IMR-90 (cell line): Measurements from ENCODE around the gene BHLHA15. TPM values are rescaled to one million over a fixed set of nuclear protein-coding genes. Genes with fewer than 3 reads are reported as not detected.
A peak's percentile ranks its signal among the peaks of the same experiment; 100 is the strongest.

Source experiments
- ATAC-seq: fragments of 200-7000 bp; cut with Tn5 transposase; 2 replicates; pipeline ENCODE4 v1.9.1; 2020; ENCODE audit warnings: low read depth, mild to moderate bottlenecking, moderate library complexity
- BruUV-seq: library from RNA; stranded (reverse); fragments of 400-500 nt; replicated peaks from 2 replicates; lab custom pipeline; 2021; lab: Mats Ljungman, UMichigan
- CTCF ChIA-PET: fragments of 300-600 bp; formaldehyde crosslinking; extraction: SDS; loops from one replicate; lab custom pipeline; 2021; ENCODE audit warnings: antibody characterized with exemption; lab: Yijun Ruan, JAX
- POLR2A ChIA-PET: fragments of 300-600 bp; sonication (Branson Sonifier 250); formaldehyde crosslinking; loops from one replicate; lab custom pipeline; 2022; ENCODE audit warnings: antibody characterized with exemption; ENCODE audit not compliant: unreplicated experiment; lab: Charles Lee
- DNase-seq: peaks from one replicate; pipeline ENCODE4 v3.0.0; 2013
- H2AFZ ChIP-seq: replicated peaks from 2 replicates; pipeline ENCODE3; 2013; ENCODE audit warnings: low read length, mild to moderate bottlenecking; ENCODE audit not compliant: poor library complexity
- H2AK5ac ChIP-seq: 2 replicates; pipeline ENCODE4 v1.6.1; 2013; ENCODE audit warnings: low read depth, low read length, inconsistent platforms
- H2AK9ac ChIP-seq: replicated peaks from 2 replicates; pipeline ENCODE3; 2013; ENCODE audit warnings: mild to moderate bottlenecking, low read depth, low read length, moderate library complexity; ENCODE audit not compliant: poor library complexity
- H2BK120ac ChIP-seq: 2 replicates; pipeline ENCODE4 v1.6.1; 2013; ENCODE audit warnings: low read depth, low read length, inconsistent platforms
- H2BK15ac ChIP-seq: 3 replicates; pipeline ENCODE4 v1.6.1; 2013; ENCODE audit warnings: low read depth, low read length, inconsistent platforms
- H2BK20ac ChIP-seq: 2 replicates; pipeline ENCODE4 v1.6.1; 2013; ENCODE audit warnings: low read depth, mild to moderate bottlenecking, inconsistent platforms, low read length, moderate library complexity
- H2BK5ac ChIP-seq: 2 replicates; pipeline ENCODE4 v1.6.1; 2013; ENCODE audit warnings: mild to moderate bottlenecking, low read depth, low read length, inconsistent platforms; ENCODE audit not compliant: poor library complexity, severe bottlenecking
- H3K14ac ChIP-seq: replicated peaks from 2 replicates; pipeline ENCODE4 v1.6.1; 2013; ENCODE audit warnings: low read depth, low read length, inconsistent platforms
- H3K18ac ChIP-seq: 2 replicates; pipeline ENCODE4 v1.6.1; 2013; ENCODE audit warnings: low read depth, low read length, control low read depth
- H3K23ac ChIP-seq: 2 replicates; pipeline ENCODE4 v1.6.1; 2013; ENCODE audit warnings: low read depth, low read length, inconsistent platforms
- H3K27ac ChIP-seq: 2 replicates; pipeline ENCODE4 v1.5.1; 2013; ENCODE audit warnings: mild to moderate bottlenecking, control low read depth, low read length; ENCODE audit not compliant: insufficient read depth
- H3K27me3 ChIP-seq: 2 replicates; pipeline ENCODE4 v1.6.1; 2013; ENCODE audit warnings: low read length; ENCODE audit not compliant: control insufficient read depth, insufficient read depth
- H3K36me3 ChIP-seq: 2 replicates; pipeline ENCODE4 v1.6.1; 2013; ENCODE audit warnings: low read length, mixed read lengths; ENCODE audit not compliant: control insufficient read depth, insufficient read depth
- H3K4ac ChIP-seq: 2 replicates; pipeline ENCODE4 v1.6.1; 2013; ENCODE audit warnings: low read depth, low read length, inconsistent platforms
- H3K4me1 ChIP-seq: 2 replicates; pipeline ENCODE4 v1.6.1; 2013; ENCODE audit warnings: low read length, mixed read lengths; ENCODE audit not compliant: control insufficient read depth, insufficient read depth
- H3K4me2 ChIP-seq: 2 replicates; pipeline ENCODE4 v1.6.1; 2013; ENCODE audit warnings: low read depth, mild to moderate bottlenecking, control low read depth, low read length, moderate library complexity
- H3K4me3 ChIP-seq: 2 replicates; pipeline ENCODE4 v1.5.1; 2013; ENCODE audit warnings: low read depth, mild to moderate bottlenecking, control low read depth, low read length, moderate library complexity; ENCODE audit not compliant: insufficient read depth
- H3K56ac ChIP-seq: 2 replicates; pipeline ENCODE4 v1.6.1; 2013; ENCODE audit warnings: low read length, inconsistent platforms; ENCODE audit not compliant: insufficient read depth; ENCODE audit errors: extremely low read depth
- H3K79me1 ChIP-seq, 2 experiments: 2 replicates each; pipeline ENCODE4 v1.6.1; 2013; ENCODE audit warnings: low read length in 2 of 2, inconsistent platforms in 1 of 2, low read depth in 1 of 2
- H3K9ac ChIP-seq: 2 replicates; pipeline ENCODE4 v1.6.1; 2013; ENCODE audit warnings: low read depth, low read length, control low read depth
- H3K9me1 ChIP-seq: 2 replicates; pipeline ENCODE4 v1.6.1; 2013; ENCODE audit warnings: low read length, inconsistent platforms; ENCODE audit not compliant: insufficient read depth
- H3K9me3 ChIP-seq: 2 replicates; pipeline ENCODE4 v1.6.1; 2013; ENCODE audit warnings: low read length; ENCODE audit not compliant: control insufficient read depth, insufficient read depth
- H4K20me1 ChIP-seq: 2 replicates; pipeline ENCODE4 v1.6.1; 2013; ENCODE audit warnings: low read length, inconsistent platforms; ENCODE audit not compliant: insufficient read depth
- H4K5ac ChIP-seq: 2 replicates; pipeline ENCODE4 v1.6.1; 2013; ENCODE audit warnings: mild to moderate bottlenecking, low read depth, low read length, control low read depth
- H4K8ac ChIP-seq, 2 experiments: 2 replicates each; pipeline ENCODE4 v1.6.1; 2013; ENCODE audit warnings: low read depth in 2 of 2, low read length in 2 of 2, control low read depth in 1 of 2, inconsistent platforms in 1 of 2
- H4K91ac ChIP-seq: 2 replicates; pipeline ENCODE4 v1.6.1; 2013; ENCODE audit warnings: low read depth, low read length, inconsistent platforms; ENCODE audit not compliant: insufficient read depth
- BHLHE40 ChIP-seq: fragments of 150-350 bp; IDR thresholded peaks from 2 replicates; pipeline ENCODE4 v1.6.1; 2016; ENCODE audit warnings: mild to moderate bottlenecking, low read depth, low read length
- CEBPB ChIP-seq: IDR thresholded peaks from 2 replicates; pipeline ENCODE4 v1.6.1; 2012; ENCODE audit warnings: low read depth, low read length, improper control_type of control experiment
- CHD1 ChIP-seq: IDR thresholded peaks from 2 replicates; pipeline ENCODE4 v1.6.1; 2012; ENCODE audit warnings: low read depth, low read length, improper control_type of control experiment
- FOS ChIP-seq: fragments of 150-350 bp; IDR thresholded peaks from 2 replicates; pipeline ENCODE4 v1.6.1; 2016; ENCODE audit warnings: low read depth, low read length
- MAFK ChIP-seq: IDR thresholded peaks from 2 replicates; pipeline ENCODE4 v1.6.1; 2012; ENCODE audit warnings: low read depth, low read length, improper control_type of control experiment
- MXI1 ChIP-seq: IDR thresholded peaks from 2 replicates; pipeline ENCODE4 v1.6.1; 2012; ENCODE audit warnings: low read depth, mild to moderate bottlenecking, low read length, moderate library complexity, borderline replicate concordance
- NFE2L2 ChIP-seq: fragments of 150-350 bp; IDR thresholded peaks from 2 replicates; pipeline ENCODE4 v1.6.1; 2016; ENCODE audit warnings: low read depth, mild to moderate bottlenecking, low read length
- POLR2A ChIP-seq: IDR thresholded peaks from 2 replicates; pipeline ENCODE4 v1.6.1; 2012; ENCODE audit warnings: mild to moderate bottlenecking, low read depth, low read length
- RAD21 ChIP-seq: IDR thresholded peaks from 2 replicates; pipeline ENCODE4 v1.6.1; 2012; ENCODE audit warnings: low read length, improper control_type of control experiment
- RFX5 ChIP-seq: IDR thresholded peaks from 2 replicates; pipeline ENCODE4 v1.8.0; 2012; ENCODE audit warnings: low read depth, mild to moderate bottlenecking, low read length, moderate library complexity
- SMC3 ChIP-seq: fragments of 150-350 bp; IDR thresholded peaks from 2 replicates; pipeline ENCODE4 v1.6.1; 2016; ENCODE audit warnings: low read depth, mild to moderate bottlenecking, antibody characterized with exemption, low read length, moderate library complexity
- WGBS, 2 experiments: methylation state at CpG; one replicate each; pipeline versions ENCODE4 v1.1.5 to v1.1.7; 2013; ENCODE audit warnings: missing lambda C conversion rate in 2 of 2; ENCODE audit not compliant: insufficient read length in 1 of 2; ENCODE audit errors: extremely low coverage in 2 of 2; 5-methylcytosine and 5-hydroxymethylcytosine counted together
- dilution Hi-C: fragments of 300-500 bp; cut with HindIII; formaldehyde crosslinking; loops from one replicate; pipeline ENCODE4 v1.14.3; 2018; ENCODE audit warnings: low sequenced_read_pairs; ENCODE audit not compliant: unreplicated experiment
- in situ Hi-C: fragments of 300-500 bp; cut with MboI; formaldehyde crosslinking; loops from 3 replicates; pipeline ENCODE4 v1.14.3; 2019; ENCODE audit warnings: low sequenced_read_pairs, inconsistent platforms, mixed read lengths
- intact Hi-C: fragments of 100-400 bp; cut with micrococcal nuclease; formaldehyde crosslinking; loops from 2 replicates; pipeline ENCODE4 v1.10.0; 2022
- polyA plus RNA-seq, 3 experiments: library from polyadenylated mRNA; depleted of rRNA; stranded (reverse); fragments of >200 nt; gene quantifications; 2 replicates each; pipeline ENCODE4 v1.2.3, GENCODE V29; 2012; ENCODE audit warnings: low replicate concordance in 1 of 3
- total RNA-seq: library from RNA; depleted of rRNA; stranded (reverse); fragments of >200 nt; gene quantifications from 2 replicates; pipeline ENCODE4 v1.2.3, GENCODE V29; 2012
- TF ChIP-seq, protein P1 (sequence below): fragments of 150-350 bp; IDR thresholded peaks from 2 replicates; pipeline ENCODE4 v1.6.1; 2017; ENCODE audit warnings: mild to moderate bottlenecking, antibody characterized with exemption, low read length, low read depth
- TF ChIP-seq, protein P2 (sequence below): fragments of 150-350 bp; IDR thresholded peaks from 2 replicates; pipeline ENCODE4 v1.6.1; 2016; ENCODE audit warnings: low read depth, mild to moderate bottlenecking, low read length, moderate library complexity, borderline replicate concordance

BHLHA15 gene
- total and polyA plus RNA-seq, 2 of the 4 experiments (the other 2 are of a cell fraction), result not detected

DNA sequence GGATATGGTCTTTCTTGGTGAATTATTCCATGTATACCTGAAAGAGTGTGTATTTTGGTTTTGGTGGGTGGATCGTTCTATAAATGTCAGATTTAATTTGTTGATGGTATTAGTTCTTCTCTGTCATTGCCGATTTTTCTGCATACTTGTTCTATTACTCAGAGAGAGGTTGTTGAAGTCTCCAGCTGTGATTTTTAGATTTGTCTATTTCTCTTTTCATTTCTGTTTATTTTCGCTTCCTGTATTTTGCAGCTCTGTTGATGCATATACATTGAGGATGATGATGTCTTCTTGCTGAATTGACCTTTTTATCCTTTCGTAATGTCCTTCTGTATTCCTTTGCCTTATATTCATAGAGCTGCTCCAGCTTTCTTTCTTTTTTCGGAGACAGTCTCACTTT lies 12.1 kb upstream of the BHLHA15 start:
- 0 out of 2 replicates have a peak overlapping the region, but pooled peaks have one; percentile 5 for H3K4me2 ChIP-seq
- intact Hi-C loops, result no loop called here
- peak; percentile 59 for ATAC-seq
- no peak overlapping the region for H2BK5ac ChIP-seq
- WGBS, 2 experiments, result no CpG with 5 or more reads among the region's 5 CpGs
- H3K4me1 ChIP-seq, result peaks cover 2% of the 10 kb centered on the region; the same call in 1 of the 2 replicates
- H2AK9ac ChIP-seq, result no peak overlapping the region
- ChIA-PET CTCF (no interaction called here), POLR2A (no interaction called here)
- no peak overlapping the region for H4K91ac ChIP-seq
- peaks cover 5 to 11% of the 10 kb centered on the region in 2 experiments for H3K79me1 ChIP-seq
- H2BK120ac ChIP-seq, result no peak overlapping the region
- no peaks in the 10 kb centered on the region for H3K27me3 ChIP-seq
- H3K27ac ChIP-seq, result peak overlapping the region; percentile 10; the same call in 1 of the 2 replicates
- no peak overlapping the region for H3K9ac ChIP-seq
- H3K14ac ChIP-seq, result no peak overlapping the region
- H3K9me1 ChIP-seq, result peaks cover 5% of the 10 kb centered on the region; the same call in 1 of the 2 replicates
- no peak overlapping the region for H3K56ac ChIP-seq
- in situ Hi-C loops, result no loop called here
- peaks cover 4% of the 10 kb centered on the region; the same call in 1 of the 2 replicates for H3K36me3 ChIP-seq
- no peak for TF ChIP-seq FOS
- no peak for TF ChIP-seq CHD1
- no peak for TF ChIP-seq CEBPB
- TF ChIP-seq RFX5, result no peak
- no peak for TF ChIP-seq MAFK
- TF ChIP-seq, protein P1, sequence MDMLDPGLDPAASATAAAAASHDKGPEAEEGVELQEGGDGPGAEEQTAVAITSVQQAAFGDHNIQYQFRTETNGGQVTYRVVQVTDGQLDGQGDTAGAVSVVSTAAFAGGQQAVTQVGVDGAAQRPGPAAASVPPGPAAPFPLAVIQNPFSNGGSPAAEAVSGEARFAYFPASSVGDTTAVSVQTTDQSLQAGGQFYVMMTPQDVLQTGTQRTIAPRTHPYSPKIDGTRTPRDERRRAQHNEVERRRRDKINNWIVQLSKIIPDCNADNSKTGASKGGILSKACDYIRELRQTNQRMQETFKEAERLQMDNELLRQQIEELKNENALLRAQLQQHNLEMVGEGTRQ, result no peak
- no peak for TF ChIP-seq POLR2A
- TF ChIP-seq, protein P2, sequence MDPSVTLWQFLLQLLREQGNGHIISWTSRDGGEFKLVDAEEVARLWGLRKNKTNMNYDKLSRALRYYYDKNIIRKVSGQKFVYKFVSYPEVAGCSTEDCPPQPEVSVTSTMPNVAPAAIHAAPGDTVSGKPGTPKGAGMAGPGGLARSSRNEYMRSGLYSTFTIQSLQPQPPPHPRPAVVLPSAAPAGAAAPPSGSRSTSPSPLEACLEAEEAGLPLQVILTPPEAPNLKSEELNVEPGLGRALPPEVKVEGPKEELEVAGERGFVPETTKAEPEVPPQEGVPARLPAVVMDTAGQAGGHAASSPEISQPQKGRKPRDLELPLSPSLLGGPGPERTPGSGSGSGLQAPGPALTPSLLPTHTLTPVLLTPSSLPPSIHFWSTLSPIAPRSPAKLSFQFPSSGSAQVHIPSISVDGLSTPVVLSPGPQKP, result no peak
- no peak for TF ChIP-seq RAD21
- no peak for TF ChIP-seq NFE2L2
- no peak for TF ChIP-seq BHLHE40
- no peak for TF ChIP-seq SMC3
- no peak for TF ChIP-seq MXI1
- H3K23ac ChIP-seq, result no peak overlapping the region
- BruUV-seq, result no TSS peak
- peak; percentile 52 for DNase-seq
- H3K9me3 ChIP-seq, result peaks cover 3% of the 10 kb centered on the region; the same call in 1 of the 2 replicates
- H4K20me1 ChIP-seq, result no peaks in the 10 kb centered on the region
- no peak overlapping the region for H2BK20ac ChIP-seq
- H3K18ac ChIP-seq, result no peak overlapping the region
- no peak overlapping the region for H2BK15ac ChIP-seq
- H4K5ac ChIP-seq, result no peak overlapping the region
- H4K8ac ChIP-seq, result no peak overlapping the region
- dilution Hi-C loops, result no loop called here
- no peak overlapping the region for H3K4ac ChIP-seq
- no peak overlapping the region for H2AFZ ChIP-seq
- no peak overlapping the region for H2AK5ac ChIP-seq
- H3K4me3 ChIP-seq, result no peak overlapping the region
